CD14-positive monocyte (primary cell): Measurements from ENCODE around the gene SRSF3. TPM values are rescaled to one million over a fixed set of nuclear protein-coding genes. Genes with fewer than 3 reads are reported as not detected.
A peak's percentile ranks its signal among the peaks of the same experiment; 100 is the strongest.

Source experiments
- DNase-seq, 3 donors: peaks; one replicate each; pipeline ENCODE4 v3.0.0-alpha.2; 2011 to 2022
- H2AFZ ChIP-seq: 2 replicates; pipeline ENCODE4 v1.6.0; 2012; ENCODE audit warnings: mild to moderate bottlenecking, low read depth, low read length, inconsistent platforms; ENCODE audit not compliant: insufficient read depth, poor library complexity, severe bottlenecking
- H3K27ac ChIP-seq, 2 donors: 1 replicate in 1 of 2; 2 replicates in 1 of 2; pipeline ENCODE4 v1.5.1; 2012 to 2013; ENCODE audit warnings: low read length in 2 of 2, control low read depth in 1 of 2, inconsistent platforms in 1 of 2, low read depth in 1 of 2, mild to moderate bottlenecking in 1 of 2
- H3K27me3 ChIP-seq, 2 donors: one replicate each; pipeline versions ENCODE4 v1.6.0 to v1.6.1; 2011 to 2013; ENCODE audit warnings: low read length in 2 of 2; ENCODE audit not compliant: control insufficient read depth in 2 of 2, insufficient read depth in 2 of 2
- H3K36me3 ChIP-seq, 2 donors: replicated peaks in 1 of 2; 1 replicate in 1 of 2; 2 replicates in 1 of 2; pipeline versions ENCODE4 v1.5.1 to v1.6.1; 2012 to 2013; ENCODE audit warnings: low read length in 2 of 2, control low read depth in 1 of 2, inconsistent platforms in 1 of 2, mild to moderate bottlenecking in 1 of 2; ENCODE audit not compliant: insufficient read depth in 2 of 2, control insufficient read depth in 1 of 2
- H3K4me1 ChIP-seq, 2 donors: 1 replicate in 1 of 2; 2 replicates in 1 of 2; pipeline versions ENCODE4 v1.5.1 to v1.6.1; 2012 to 2013; ENCODE audit warnings: low read length in 2 of 2, control low read depth in 1 of 2, inconsistent platforms in 1 of 2, mild to moderate bottlenecking in 1 of 2, moderate library complexity in 1 of 2; ENCODE audit not compliant: insufficient read depth in 2 of 2, control insufficient read depth in 1 of 2
- H3K4me2 ChIP-seq: replicated peaks from 2 replicates; pipeline ENCODE3; 2012; ENCODE audit warnings: low read length, moderate library complexity, mild to moderate bottlenecking; ENCODE audit not compliant: poor library complexity, severe bottlenecking; ENCODE audit errors: extremely low read depth
- H3K4me3 ChIP-seq, 3 experiments: fragments of 200-600 bp in 1 of 3; sonication (generic) in 1 of 3; replicated peaks in 1 of 3; 1 replicate in 2 of 3; 2 replicates in 1 of 3; pipeline ENCODE4 v1.5.1; 2011 to 2013; ENCODE audit warnings: low read length in 3 of 3, mild to moderate bottlenecking in 3 of 3, control low read depth in 2 of 3, low read depth in 2 of 3, inconsistent platforms in 1 of 3, moderate library complexity in 1 of 3
- H3K79me2 ChIP-seq: 2 replicates; pipeline ENCODE4 v1.6.0; 2012; ENCODE audit warnings: mild to moderate bottlenecking, control low read depth, inconsistent platforms, low read length, moderate library complexity; ENCODE audit not compliant: insufficient read depth
- H3K9ac ChIP-seq: 2 replicates; pipeline ENCODE4 v1.6.0; 2017; ENCODE audit warnings: low read length, mild to moderate bottlenecking; ENCODE audit not compliant: insufficient read depth, poor library complexity, severe bottlenecking
- H3K9me3 ChIP-seq, 2 donors: replicated peaks in 1 of 2; 1 replicate in 1 of 2; 2 replicates in 1 of 2; pipeline versions ENCODE4 v1.5.1 to v1.6.1; 2012 to 2013; ENCODE audit warnings: low read length in 2 of 2, control low read depth in 1 of 2; ENCODE audit not compliant: control insufficient read depth in 1 of 2, insufficient read depth in 1 of 2
- H4K20me1 ChIP-seq: 2 replicates; pipeline ENCODE4 v1.6.0; 2012; ENCODE audit warnings: mild to moderate bottlenecking, low read length, control low read depth, moderate library complexity; ENCODE audit not compliant: insufficient read depth
- H3K27ac Mint-ChIP-seq, 7 donors: one replicate each; pipeline ENCODE4 v1.8.0; 2020; ENCODE audit warnings: mild to moderate bottlenecking in 7 of 7, mixed read lengths in 7 of 7, moderate library complexity in 6 of 7, inconsistent platforms in 2 of 7
- H3K27me3 Mint-ChIP-seq, 3 donors: one replicate each; pipeline ENCODE4 v1.8.0; 2021 to 2022; ENCODE audit warnings: low read depth in 3 of 3, mild to moderate bottlenecking in 3 of 3, mixed read lengths in 3 of 3, moderate library complexity in 3 of 3, inconsistent platforms in 1 of 3
- H3K36me3 Mint-ChIP-seq, 2 donors: one replicate each; pipeline ENCODE4 v1.8.0; 2020; ENCODE audit warnings: mixed read lengths in 2 of 2, inconsistent platforms in 1 of 2, mild to moderate bottlenecking in 1 of 2
- H3K4me1 Mint-ChIP-seq: one replicate; pipeline ENCODE4 v1.8.0; 2020; ENCODE audit warnings: mild to moderate bottlenecking, mixed read lengths
- H3K4me3 Mint-ChIP-seq, 2 donors: one replicate each; pipeline ENCODE4 v1.8.0; 2020; ENCODE audit warnings: mild to moderate bottlenecking in 2 of 2, mixed read lengths in 2 of 2, moderate library complexity in 1 of 2
- H3K9me3 Mint-ChIP-seq, 7 donors: one replicate each; pipeline ENCODE4 v1.8.0; 2020 to 2022; ENCODE audit warnings: mixed read lengths in 7 of 7, mild to moderate bottlenecking in 6 of 7, moderate library complexity in 6 of 7, inconsistent platforms in 2 of 7
- CTCF ChIP-seq: fragments of 200-600 bp; IDR thresholded peaks from one replicate; pipeline ENCODE4 v1.8.0; 2022; ENCODE audit warnings: antibody characterized with exemption, mild to moderate bottlenecking
- WGBS: methylation state at CpG from one replicate; pipeline ENCODE4 v1.1.5; 2013; ENCODE audit warnings: missing lambda C conversion rate; ENCODE audit not compliant: insufficient coverage; 5-methylcytosine and 5-hydroxymethylcytosine counted together
- intact Hi-C, 2 donors: fragments of 100-400 bp; cut with micrococcal nuclease; formaldehyde crosslinking; loops; one replicate each; pipeline versions ENCODE4 v1.15.0 to v1.15.1; 2023
- polyA plus RNA-seq, 3 donors: library from polyadenylated mRNA; depleted of rRNA in 1 of 3; unstranded in 2 of 3; stranded (reverse) in 1 of 3; fragments of 300-500 nt in 2 of 3; fragments of >200 nt in 1 of 3; fragmentation: Illumina TruSeq in 2 of 3; gene quantifications; 1 replicate in 2 of 3; 2 replicates in 1 of 3; pipeline ENCODE4 v1.2.3, GENCODE V29; 2012 to 2021

The SRSF3 gene
- polyA plus RNA-seq, 3 donors, result 293 to 341 (median 297) TPM

- H3K4me1 ChIP-seq, result peaks cover 40 to 59% of the 10 kb centered on the region in 2 donors
- Mint-ChIP-seq H3K36me3 (peaks cover 5 to 14% of the 10 kb centered on the region in 2 donors), H3K27ac (peak within 1 kb of the TSS; percentile 93 to 99 (median 95)), H3K27me3 (peaks cover 0 to 3% (median 0%) of the 10 kb centered on the region in 3 donors), H3K9me3 (peaks cover 0 to 2% (median 0%) of the 10 kb centered on the region in 7 donors), H3K4me1 (peaks cover 49% of the 10 kb centered on the region), H3K4me3 (peak within 1 kb of the TSS; percentile 98 to 99)
- intact Hi-C loops, result loop anchor here (2.0 to 10.0 kb wide), 5 partner anchors 45 to 1290 kb away; partner anchors contain the start of genes SRSF3 (in 2 of the 2), KCTD20 (in 1 of the 2), PXT1 (in 1 of the 2) and ZNF76 (in 1 of the 2)
- H3K36me3 ChIP-seq, result no peaks in the 10 kb centered on the region
- TF ChIP-seq CTCF, result peak; percentile 8
- peak within 1 kb of the TSS; percentile 85 for H2AFZ ChIP-seq
- peak; percentile 91 to 95 (median 91) for DNase-seq
- peak within 1 kb of the TSS; percentile 80 for H3K9ac ChIP-seq
- H3K9me3 ChIP-seq, result no peaks in the 10 kb centered on the region
- H3K4me3 ChIP-seq, result peak within 1 kb of the TSS; percentile 77 to 100 (median 96)
- H4K20me1 ChIP-seq, result peaks cover 21% of the 10 kb centered on the region
- H3K4me2 ChIP-seq, result peak within 1 kb of the TSS; percentile 95
- no peaks in the 10 kb centered on the region for H3K27me3 ChIP-seq
- H3K79me2 ChIP-seq, result peaks cover 53% of the 10 kb centered on the region
- WGBS, result 0% methylated on average over 41 of the region's 51 CpGs
- peak within 1 kb of the TSS; percentile 64 to 90 for H3K27ac ChIP-seq
Measured at GRCh38 chr6:36546920-36547645, 47.1 kb upstream of the SRSF3 start, which contains the start of gene STK38. Gene STK38, minus strand, starts transcription at chr6:36547479. Its CDS starts 7,277 bp downstream, at chr6:36540202.

GRCh38 chr6:36547646-36548400, 46.3 kb upstream of the SRSF3 start:
- Histone ChIP-seq H4K20me1 (peaks cover 13% of the 10 kb centered on the region), H3K4me3 (peak overlapping the region in 2 of 3 experiments; percentile 9 to 100), H3K79me2 (peaks cover 45% of the 10 kb centered on the region), H3K27ac (peak overlapping the region; percentile 54 to 90), H2AFZ (no peak overlapping the region), H3K9ac (peak overlapping the region; percentile 80), H3K4me2 (peak overlapping the region; percentile 95), H3K4me1 (peaks cover 40 to 52% of the 10 kb centered on the region in 2 donors), H3K36me3 (no peaks in the 10 kb centered on the region), H3K27me3 (no peaks in the 10 kb centered on the region), H3K9me3 (no peaks in the 10 kb centered on the region)
- no peak for TF ChIP-seq CTCF
- peak overlapping the region; percentile 98 to 99 for H3K4me3 Mint-ChIP-seq
- H3K4me1 Mint-ChIP-seq, result peaks cover 44% of the 10 kb centered on the region
- H3K9me3 Mint-ChIP-seq, result peaks cover 0 to 2% (median 0%) of the 10 kb centered on the region in 7 donors
- intact Hi-C loops, result loop anchor here (2.0 to 10.0 kb wide), 5 partner anchors 44 to 1291 kb away; partner anchors contain the start of genes SRSF3 (in 2 of the 2), KCTD20 (in 1 of the 2), PXT1 (in 1 of the 2) and ZNF76 (in 1 of the 2)
- H3K27ac Mint-ChIP-seq, result peak overlapping the region; percentile 87 to 98 (median 92)
- no peak for DNase-seq
- WGBS, result 0% methylated on average over 1 of the region's 13 CpGs
- H3K36me3 Mint-ChIP-seq, result peaks cover 5 to 14% of the 10 kb centered on the region in 2 donors
- peaks cover 0 to 3% (median 0%) of the 10 kb centered on the region in 3 donors for H3K27me3 Mint-ChIP-seq
